Anterior cingulate cortex (tissue), 58 donors: Measurements from ENCODE around the gene SLCO3A1.
A peak's percentile ranks its signal among the peaks of the same experiment; 100 is the strongest.

ENCODE experiments used
- DNase-seq, 58 donors: peaks; one replicate each; lab custom pipeline; 2025; lab: John Stamatoyannopoulos, UW

Gene SLCO3A1

DNA sequence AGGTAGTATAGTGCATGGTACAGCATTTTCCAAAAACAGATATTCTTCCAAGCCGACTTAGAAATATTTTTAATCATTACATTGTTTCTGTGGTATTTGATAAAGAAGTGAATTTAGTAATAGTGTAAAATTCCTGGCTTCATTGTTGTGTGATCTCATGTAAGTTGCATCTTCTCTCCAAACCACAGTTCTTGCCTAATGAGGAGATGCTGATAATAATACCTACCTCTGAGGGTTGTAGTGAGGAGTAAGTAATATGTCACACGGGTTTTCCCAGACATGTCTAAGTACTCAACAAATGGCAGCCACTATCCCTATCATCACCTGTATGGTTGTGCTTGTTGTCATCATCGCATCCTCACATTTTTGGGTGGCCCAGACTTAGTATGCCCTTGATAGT lies 167.3 kb downstream of the SLCO3A1 start:
- no peak for DNase-seq

DNA sequence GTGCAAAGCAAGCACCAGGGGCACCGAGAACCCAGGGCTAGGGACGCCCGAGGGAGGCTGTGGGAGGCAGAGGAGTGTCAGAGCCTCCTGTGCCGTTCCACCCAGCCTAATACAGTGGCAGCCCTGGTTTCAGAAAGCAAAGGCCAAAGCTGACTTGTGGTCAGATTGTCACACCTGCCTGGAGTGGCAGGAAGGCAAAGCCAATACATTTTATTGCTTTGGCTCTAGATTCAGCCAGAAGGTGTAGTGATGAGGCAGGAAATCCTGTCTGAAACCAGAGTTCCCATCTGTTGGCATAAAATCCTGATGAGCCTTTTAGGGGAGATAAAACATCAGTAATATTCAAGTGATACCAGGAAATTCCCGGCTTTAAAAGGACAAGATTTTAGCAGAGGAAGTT lies 168.3 kb downstream of the SLCO3A1 start:
- DNase-seq = peak in 1 of 58 donors; percentile 2

DNA sequence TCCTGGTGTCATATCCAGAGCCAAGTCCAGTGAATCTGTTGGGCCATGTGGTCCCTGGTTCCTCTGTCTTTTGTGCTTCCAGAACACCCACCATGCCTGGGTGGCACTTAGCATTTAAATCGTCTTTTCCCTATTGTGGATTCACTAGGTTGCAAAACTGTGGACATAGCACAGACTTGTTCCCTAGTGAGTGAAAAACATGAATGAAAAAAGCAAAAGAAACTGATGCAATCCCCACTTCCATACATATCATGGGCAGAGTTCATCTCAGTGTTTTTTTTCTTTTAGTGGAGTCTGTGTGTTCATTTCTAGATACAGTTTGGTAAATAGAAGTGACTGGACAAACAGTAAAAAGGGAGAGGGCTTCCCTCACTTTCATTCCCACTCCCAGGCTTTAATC lies 170.5 kb downstream of the SLCO3A1 start:
- DNase-seq = no peak

DNA sequence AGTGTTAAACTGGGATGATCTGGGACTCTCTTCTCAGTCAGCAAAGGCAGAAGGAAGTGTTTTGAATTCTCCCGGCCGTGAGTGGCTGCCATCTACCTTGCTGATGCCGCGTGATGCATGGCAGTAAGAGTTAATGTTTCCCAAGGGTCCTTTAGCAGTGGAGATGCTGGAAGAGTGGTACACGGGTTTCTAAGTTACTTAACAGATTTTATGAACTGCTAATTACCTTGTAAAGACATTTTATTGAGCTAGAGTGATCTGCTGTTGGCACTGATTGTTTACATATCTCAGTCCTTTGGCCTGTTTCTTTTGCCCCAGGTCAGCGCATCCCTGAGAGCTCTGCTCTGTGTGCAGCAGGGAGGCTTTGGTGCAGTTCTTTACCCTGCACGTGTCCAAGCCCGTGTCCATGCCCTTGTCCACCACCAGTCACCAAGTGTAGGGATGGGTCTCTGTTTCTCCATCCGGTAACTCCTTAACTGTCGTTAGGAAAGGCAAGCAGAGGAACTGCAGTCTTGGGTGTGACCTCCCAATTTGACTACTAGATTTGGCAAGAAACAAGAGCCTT lies 172.3 kb downstream of the SLCO3A1 start:
- no peak for DNase-seq

DNA sequence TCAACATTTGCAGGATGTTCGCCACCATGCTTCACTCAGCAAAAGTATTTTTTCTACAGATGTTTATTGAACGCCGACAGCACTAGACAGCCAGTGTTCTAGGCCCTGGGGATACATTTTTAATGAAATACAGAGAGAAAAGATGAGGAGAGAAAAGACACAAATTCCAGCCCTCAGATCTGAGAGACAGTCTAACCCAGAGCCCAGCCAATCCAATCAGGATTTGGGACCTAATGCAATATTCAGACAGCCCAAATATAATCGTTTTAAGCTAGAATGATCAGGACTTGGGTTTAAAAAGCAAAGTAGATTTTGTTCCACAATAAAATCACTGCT lies 174.8 kb downstream of the SLCO3A1 start:
- DNase-seq = no peak

DNA sequence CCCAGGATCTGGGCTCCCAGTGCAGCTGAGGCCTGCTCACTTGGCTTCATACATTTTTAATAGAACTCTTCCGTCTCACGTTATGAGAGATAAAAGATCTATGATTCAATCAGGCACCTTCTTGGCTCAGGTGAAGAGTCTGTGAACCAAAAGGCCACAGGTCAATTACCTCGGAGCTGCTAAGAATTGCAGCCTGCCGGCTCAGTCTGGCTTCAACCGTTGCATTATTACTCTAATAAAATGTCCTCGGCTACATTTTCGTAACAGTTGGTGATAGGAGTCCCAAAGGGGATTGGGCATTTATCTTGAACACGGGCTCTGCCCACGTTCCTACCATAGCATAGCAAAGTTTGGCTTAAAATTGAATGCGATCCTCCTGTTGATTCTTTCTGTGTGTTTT lies 176.3 kb downstream of the SLCO3A1 start:
- no peak for DNase-seq

DNA sequence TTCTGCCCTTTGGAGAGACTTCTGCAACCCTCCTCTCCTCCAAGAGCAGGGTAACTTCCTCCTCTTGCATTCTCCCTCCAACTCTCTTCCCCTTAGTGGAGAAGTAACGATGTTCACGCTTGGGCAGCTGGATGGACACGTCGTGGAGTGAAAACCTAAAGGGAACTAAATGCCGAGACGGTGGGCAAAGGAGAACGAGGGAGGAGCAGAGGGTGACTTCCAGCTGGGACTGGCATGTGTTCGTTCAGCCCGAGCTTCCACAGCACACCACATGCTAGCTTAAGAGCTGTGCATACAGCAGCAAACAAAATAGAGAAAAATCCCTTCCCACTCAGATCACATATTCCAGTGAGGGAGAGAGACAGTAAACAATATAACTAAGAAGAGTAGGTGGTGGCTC lies 179.8 kb downstream of the SLCO3A1 start:
- peak in 3 of 58 donors; percentile 5 to 64 (median 19) for DNase-seq

DNA sequence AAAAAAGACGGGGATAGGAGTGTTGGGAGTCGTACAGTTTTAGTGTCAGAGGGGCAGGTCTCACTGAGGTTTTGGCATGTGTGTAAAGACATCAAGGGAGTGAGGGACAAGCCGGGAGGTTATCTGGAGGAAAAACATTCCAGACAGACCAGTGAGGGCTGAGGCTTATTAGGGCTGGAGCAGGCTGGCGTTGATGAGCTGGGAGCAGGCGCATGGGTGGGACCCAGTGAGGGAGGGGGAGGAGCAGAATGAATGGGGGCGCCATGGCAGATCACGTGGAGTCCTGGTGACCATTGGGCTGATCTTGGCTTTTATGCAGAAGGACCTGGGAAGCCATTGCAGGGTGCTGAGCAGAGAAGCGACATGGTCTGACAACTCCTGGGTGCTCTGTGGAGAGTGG lies 180.2 kb downstream of the SLCO3A1 start:
- DNase-seq = peak in 3 of 58 donors; percentile 14 to 64 (median 49)

DNA sequence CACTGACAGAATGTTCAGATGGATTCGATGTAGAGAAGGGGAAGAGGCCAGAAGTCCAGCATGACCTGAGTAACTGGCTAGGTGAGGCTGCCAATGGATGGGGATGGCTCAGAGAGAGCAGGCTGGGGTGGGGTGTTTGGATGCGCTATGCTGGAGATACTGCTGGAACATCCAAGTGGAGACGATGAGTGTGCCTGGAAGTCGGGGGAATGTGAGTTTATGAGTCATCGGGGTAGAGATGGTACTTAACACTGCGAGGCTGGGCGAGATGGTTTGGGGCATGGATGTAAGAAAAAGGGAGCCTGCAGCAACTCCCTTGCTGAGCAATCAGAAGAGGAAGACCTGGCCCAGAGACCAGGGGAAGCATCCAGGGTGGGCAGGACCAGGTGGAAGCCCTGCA lies 180.7 kb downstream of the SLCO3A1 start:
- peak in 7 of 58 donors; percentile 5 to 45 (median 18) for DNase-seq

DNA sequence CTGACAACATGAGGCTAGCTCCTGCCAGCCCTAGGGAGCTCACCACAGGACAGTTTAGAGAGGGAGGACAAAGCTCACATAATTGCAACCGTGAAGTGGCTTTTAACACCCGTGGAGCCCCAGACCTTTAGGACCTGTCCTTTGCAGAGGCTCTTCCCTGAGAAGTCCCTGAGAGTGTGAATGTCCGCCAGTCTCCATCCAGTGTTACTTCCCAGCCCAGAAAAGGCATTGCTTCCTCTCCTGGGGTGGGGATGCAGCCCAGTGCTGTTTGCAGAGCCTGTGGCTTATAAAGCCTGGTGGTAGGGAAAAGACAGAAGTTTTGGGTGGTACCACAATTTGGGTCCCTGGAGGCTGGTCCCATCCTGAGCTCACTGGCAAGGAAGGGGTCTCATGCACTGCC lies 182.0 kb downstream of the SLCO3A1 start:
- no peak for DNase-seq

DNA sequence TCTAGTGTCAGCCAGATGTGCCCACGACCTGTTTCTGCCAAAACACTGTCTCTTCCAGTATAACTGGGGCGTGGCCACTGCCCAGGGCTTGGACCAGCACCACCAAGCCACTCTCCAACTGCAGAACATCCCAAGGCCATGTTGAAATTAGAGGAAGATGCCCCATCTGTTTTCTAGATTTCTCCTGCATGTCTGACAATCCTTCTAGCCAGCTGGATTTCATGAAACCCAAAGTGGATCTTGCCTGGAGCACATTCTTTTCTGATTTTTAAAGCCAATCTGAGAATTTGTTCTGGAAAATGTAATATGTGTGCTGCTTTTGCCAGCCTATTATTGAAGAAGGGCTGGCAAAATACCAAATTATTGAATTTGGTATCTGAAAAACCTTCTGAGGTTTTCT lies 182.5 kb downstream of the SLCO3A1 start:
- no peak for DNase-seq

DNA sequence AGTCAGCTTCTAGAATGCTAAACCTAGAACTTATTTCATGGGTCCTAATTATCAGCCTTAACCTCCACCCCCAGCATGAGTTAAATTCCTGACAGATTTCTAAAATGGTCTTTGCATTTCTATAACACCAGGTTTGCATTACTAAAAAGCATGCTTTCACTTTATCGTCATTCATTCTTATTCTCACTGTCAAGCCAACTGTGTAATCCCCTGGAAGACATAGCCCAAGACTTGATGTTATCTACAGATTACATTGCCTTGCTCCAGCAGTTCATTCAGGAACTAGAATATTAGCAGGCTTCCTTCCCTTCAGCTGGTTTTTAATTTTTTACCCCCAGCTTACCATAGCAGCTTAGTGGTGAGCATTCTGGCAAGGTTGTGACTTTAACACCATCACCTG lies 184.0 kb downstream of the SLCO3A1 start:
- DNase-seq = no peak

DNA sequence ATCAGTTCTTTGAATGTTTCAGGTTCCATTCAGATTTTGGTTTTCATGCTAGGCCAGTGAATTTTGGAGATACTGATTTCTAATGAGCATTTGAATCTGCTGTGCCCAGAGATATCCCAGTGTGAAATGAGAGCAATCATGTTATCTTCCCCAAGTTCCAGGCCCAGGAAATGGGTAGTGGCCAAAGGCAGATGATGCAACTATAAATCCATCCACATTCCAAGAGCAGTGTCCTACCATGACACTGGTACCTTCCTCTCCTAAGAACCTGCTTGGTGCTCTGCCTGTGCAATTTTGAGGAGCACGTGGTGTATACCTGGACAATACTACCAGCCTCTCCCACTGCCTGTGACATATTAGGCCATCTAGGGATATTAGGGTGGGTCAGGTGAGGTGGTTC lies 186.8 kb downstream of the SLCO3A1 start:
- no peak for DNase-seq

DNA sequence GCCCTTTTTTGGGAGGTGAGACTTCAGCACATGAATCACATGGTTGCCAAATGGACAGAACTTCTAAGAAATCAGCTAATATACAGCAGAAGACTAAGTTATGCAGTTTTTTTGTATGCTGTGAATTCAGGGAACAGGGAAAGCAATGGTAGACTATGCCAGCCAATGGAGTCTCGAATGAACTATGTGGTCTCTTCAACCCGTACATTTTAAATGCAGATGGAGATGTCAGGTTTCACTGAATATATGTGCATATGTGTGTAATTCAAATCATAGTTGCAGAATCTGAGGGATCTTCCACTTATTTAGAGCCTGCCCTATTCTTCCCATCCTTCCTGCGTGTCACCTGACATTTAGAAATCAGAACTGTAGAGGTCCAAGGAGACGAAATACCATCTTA lies 187.9 kb downstream of the SLCO3A1 start:
- DNase-seq = no peak

DNA sequence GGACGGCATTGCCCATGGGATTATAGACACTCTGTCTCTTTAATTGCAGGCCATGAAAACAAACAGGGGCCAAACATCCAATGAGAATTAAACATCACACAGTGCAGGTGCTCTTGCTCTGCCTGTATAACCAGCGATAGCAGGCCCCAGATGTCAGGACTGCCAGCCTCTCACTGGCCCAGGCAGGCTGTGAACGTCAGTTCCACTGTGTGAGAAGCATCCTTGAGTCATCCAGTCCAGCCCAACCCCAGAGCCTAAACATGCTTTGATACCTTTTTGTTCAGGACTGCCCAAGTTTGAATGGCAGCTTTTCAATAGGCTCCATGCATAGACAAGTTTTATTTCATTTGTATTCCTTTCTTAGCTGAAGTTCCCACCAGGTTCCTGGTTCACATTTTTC lies 189.8 kb downstream of the SLCO3A1 start:
- DNase-seq = no peak

DNA sequence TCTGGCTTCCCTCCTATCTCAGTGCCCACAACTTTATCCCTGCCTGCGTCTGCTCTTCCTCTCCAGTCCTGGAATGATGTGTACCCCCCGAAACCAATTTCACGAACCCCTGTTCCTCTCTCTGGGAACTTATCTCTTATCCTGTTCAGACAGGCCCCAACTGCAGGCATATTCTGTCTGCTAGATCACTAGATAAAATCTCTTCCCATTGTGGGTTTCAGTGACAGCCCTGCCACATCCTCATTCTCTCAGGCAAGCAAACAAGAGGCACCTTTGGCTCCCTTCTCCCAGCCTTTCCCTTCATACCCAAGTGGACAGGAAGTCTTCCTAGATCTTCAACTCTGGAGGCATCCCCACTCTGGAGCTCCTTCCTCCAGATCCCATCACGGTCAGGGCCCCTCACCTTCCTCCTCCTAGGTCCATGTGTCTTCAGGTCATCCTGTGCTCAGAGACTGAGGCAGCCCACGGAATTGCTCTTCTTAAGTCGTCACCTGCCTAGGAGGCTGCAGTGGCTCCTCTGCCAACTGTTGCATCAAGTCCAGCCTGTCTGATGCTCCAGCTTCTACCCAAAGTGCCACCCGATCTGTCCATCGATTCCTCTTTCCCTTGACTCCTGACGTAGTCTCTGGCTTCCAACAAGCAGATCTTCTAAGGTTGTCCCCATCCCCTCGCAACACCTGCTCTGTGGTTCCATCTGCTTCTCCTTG lies 190.8 kb downstream of the SLCO3A1 start:
- no peak for DNase-seq

DNA sequence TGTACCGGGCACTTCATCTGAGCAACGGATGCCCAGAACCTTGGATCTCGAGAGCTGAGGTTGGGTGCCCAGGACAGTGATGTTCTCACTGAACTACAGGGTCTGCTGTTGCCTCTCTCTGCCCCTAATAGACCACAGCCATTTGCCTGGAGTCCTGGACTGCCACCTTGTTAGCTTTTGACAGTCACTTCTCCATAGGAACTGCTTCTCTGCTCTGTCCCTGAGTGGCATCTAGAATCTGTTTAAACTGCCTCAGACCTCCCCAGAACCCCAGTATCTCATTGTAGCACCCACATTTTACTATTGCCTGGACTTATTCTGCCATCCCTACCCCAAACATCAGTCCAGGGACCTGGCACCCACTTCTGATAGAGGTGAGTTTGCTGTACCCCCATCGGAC lies 194.4 kb downstream of the SLCO3A1 start:
- DNase-seq = no peak

DNA sequence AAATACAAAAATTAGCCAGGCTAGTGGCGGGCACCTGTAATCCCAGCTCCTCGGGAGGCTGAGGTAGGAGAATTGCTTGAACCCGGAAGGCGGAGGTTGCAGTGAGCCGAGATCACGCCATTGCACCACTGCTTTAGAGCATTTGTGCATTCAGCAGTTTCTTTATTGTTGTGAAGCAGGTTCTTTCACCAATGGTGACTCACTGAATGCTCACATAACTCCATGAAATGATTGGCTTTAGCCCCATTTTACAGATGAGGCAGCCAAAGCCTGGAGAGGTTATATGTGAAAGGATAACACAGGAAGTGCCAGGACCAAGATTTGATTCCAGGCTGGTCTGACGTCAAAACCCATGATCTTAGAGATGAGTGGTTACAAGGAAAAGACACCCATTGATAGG lies 195.2 kb downstream of the SLCO3A1 start:
- no peak for DNase-seq

DNA sequence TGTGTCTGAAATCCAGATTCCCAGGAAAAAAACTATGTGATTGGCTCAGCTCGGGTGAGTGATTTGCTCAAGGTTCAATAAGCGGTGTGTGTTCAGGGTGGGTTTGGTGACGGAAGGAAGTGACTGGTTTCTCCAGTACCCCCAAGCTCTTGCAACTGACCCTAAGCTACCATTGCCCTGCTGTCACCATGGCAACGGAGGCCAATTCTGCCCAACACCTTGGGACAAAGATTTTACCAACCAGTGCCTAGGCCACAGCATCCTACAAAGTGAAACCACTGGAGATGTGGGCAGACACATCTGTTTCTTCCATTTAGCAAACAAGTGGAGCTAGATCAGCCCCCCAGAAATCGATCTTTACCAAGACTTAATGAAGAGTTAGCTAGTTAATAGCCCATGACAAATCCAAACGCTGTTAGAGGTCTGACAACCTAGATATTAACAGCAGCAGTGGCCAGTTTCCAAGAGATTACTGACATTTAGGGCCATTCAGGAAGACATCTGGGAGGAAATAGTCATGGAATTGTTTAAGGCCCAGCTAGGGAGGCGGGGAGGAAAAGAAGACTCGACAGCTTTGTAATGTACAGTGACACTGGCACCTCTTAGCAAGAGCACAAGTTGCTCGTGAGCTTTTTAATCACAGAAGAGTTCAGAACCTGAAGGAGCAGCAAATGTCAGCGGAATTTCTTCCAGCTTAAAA lies 195.9 kb downstream of the SLCO3A1 start:
- no peak for DNase-seq

DNA sequence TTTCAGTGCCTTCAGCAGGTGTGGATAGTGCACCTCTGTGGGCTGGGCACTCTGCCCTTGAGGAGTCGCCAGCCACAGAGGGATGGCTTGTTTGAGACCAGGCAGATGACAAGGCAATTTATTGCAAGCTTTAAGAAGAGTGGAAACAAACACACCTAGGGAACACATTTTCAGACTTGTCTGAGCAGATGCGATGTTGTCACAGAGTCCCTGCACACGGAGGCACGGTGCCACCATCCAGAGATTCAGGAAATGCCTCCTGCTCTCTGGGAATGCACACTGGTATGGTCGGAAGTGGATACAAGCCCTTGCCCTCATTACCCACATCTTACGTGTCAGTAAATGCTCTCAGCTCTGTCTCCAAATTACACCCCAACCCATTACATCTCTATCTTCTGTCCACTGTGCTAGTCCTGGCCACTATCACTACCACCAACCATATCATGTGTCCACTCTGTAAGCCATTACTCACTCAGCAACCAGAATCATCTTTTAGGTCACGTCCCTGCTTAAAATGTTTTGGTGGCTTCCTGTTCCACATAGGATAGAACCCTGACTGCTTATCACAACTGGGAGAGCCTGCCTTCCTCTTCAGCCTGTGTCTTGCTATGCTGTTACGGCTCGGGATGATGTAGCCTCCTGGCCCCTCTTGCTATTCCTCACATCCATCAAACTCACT lies 196.9 kb downstream of the SLCO3A1 start:
- no peak for DNase-seq

DNA sequence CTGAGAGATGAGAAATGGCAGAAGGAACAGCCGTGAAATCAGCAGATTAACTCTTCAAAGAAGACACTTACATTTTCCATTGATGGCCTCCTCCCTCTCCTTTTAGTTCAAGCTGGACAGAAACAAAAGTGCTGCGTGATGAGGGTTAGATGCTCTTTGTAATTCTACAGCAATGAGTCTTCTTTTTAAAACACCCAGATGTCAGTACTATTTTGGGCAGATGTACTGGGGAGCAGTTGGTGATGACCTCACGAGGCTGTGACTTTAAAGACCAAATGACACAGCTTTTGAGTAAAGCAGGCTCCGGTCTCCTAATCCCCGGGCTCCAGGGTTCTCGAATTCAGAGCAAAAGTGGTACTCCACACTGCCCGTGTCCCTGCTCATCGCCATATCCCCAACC lies 198.2 kb downstream of the SLCO3A1 start:
- no peak for DNase-seq
